Measurements from ENCODE around the gene REV3L.
"Not testable (repeated sequence)": the region's sequence is repeated elsewhere in the genome, so short reads cannot be mapped to it uniquely, and the experiment has no call there.

The REV3L gene

DNA sequence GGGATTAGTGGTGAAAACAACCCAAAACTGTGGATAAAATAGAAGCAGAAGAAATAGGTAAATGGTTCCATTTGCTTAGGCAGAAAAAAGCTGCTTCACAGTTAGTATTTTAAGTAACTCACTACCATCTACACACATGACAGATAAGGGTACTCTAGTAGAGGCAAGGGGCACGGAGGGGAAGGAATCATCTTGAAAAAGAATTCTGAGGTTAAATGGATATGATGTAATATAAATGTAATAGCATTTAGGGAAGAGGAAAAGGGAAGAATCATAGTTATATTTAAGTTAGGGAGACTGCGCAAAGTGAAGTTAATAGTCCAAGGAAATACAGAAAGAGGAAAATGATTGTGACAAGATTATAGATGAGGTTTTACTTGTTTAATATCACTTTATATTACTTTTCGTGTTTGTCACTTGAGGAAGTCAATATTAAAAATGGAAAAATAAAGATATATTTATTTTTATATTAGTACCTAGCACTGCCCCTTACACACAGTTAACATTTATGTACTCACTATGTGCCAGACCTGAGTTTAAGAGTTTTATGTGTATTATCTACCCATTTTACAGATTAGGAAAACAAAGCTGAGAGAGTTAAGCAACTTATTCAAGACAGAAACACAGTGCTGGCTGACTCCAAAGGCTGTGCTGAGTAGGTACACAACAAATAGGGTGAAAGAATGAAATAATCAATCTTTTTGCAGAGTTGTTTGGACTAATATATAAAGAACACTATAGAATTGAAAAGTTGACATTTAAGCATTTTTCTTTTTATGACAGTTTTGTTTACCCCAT, 128.1 kb downstream of the REV3L start:
- DNase-seq, result no peak

- no peak for DNase-seq
These were observed 129.0 kb downstream of the REV3L start for GRCh38 chr6:111353912-111354462.

DNA sequence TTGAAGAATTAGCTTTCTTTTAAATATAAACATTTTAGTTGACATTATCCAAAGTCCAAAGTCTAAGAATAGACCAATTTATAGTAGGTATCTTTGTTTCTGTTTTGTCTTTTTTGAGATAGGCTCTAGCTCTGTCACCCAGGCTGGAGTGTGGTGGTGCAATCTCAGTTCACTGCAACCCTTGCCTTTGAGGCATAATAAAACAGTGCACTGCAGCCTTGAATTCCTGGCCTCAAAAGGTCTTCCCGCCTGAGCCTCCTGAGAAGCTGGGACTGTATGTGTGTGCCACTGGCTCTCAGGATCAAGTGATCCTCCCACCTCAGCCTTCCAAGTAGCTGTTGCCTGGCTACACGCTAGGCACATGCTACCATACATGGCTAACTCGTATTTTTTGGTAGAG, 135.4 kb downstream of the REV3L start:
- no peak for DNase-seq

DNA sequence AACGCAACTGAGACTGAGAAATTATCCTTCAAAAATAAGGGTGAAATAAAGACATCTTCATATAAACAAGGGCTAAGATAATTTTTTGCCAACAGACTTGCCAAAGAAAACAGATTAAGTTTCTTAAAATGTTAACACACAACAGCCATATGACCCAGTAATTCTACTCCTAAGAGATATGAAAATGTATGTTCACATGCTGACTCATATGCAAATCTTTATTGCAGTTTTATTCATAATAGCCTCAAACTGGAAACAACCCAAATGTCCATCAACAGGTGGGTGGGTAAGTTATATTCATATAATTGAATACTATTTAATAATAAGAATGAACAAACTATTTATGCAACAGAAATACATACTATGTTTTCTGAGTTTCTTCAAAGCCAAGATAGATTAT, 140.1 kb downstream of the REV3L start:
- DNase-seq, result no peak

DNA sequence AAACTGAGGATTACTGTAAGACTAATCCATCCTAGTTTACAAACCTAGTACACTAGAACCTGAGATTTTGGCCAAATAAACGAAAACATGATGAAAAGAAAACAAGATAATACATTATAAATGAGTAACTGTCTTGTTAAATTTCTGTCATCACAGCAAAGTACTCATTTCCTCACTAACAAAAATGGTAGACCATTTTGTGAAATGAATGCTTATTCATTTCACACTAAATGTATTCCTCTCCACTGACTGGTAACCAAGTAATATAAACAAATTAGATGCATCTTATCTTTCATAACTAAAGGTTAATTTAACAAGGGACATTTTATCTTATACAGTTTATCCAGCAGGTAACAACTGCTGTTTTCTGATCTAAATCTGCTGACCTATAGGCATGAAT, 143.7 kb downstream of the REV3L start:
- no peak for DNase-seq

- DNase-seq, result no peak
These were observed 144.2 kb downstream of the REV3L start for GRCh38 chr6:111338843-111339242.

GRCh38 chr6:111337829-111338236, 145.2 kb downstream of the REV3L start:
- no peak for DNase-seq

GRCh38 chr6:111329882-111330633, 153.0 kb downstream of the REV3L start:
- no peak for DNase-seq

GRCh38 chr6:111326563-111326962, 156.5 kb downstream of the REV3L start:
- no peak for DNase-seq

- no peak for DNase-seq
These were observed 160.9 kb downstream of the REV3L start for GRCh38 chr6:111322145-111322544.

DNA sequence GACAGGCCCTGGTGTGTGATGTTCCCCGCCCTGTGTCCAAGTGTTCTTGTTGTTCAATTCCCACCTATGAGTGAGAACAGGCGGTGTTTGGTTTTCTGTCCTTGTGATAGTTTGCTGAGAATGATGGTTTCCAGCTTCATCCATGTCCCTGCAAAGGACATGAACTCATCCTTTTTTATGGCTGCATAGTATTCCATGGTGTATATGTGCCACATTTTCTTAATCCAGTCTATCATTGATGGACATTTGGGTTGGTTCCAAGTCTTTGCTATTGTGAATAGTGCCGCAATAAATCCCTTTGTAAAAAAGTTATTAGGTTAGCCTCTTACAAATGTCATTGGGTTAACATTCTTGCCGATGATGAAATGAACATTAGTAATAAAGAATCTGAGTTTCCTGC, 175.1 kb downstream of the REV3L start:
- DNase-seq, result not testable (repeated sequence)

DNA sequence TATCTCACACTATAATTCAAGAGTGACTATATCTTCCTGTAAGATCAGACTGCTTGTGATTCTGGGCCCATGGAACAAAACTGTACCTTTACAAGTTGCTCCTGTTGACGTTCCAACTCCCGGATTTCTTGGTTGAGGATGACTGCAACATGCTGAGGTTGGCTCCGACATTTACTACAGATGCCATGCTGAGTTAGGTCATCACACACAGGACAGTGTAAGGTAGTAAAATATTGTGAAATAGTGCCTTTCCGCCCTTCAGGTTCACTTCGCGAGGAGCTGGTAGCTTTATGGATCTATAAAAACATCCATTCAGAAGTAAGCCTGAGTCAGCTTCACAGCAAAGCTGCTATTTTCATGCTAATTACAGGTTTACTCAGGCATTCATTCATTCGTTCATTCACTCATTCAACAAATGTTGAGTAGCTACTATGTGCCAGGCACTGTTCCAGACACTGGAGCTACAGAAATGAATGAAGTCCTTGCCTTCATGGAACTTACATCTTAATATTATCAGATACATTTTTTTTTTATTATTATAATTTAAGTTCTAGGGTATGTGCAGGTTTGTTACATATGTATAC, 175.7 kb downstream of the REV3L start:
- no peak for DNase-seq

- no peak for DNase-seq
These were observed 176.7 kb downstream of the REV3L start for GRCh38 chr6:111306104-111306888.

- no peak for DNase-seq
These were observed 181.1 kb downstream of the REV3L start for GRCh38 chr6:111301946-111302345.

DNA sequence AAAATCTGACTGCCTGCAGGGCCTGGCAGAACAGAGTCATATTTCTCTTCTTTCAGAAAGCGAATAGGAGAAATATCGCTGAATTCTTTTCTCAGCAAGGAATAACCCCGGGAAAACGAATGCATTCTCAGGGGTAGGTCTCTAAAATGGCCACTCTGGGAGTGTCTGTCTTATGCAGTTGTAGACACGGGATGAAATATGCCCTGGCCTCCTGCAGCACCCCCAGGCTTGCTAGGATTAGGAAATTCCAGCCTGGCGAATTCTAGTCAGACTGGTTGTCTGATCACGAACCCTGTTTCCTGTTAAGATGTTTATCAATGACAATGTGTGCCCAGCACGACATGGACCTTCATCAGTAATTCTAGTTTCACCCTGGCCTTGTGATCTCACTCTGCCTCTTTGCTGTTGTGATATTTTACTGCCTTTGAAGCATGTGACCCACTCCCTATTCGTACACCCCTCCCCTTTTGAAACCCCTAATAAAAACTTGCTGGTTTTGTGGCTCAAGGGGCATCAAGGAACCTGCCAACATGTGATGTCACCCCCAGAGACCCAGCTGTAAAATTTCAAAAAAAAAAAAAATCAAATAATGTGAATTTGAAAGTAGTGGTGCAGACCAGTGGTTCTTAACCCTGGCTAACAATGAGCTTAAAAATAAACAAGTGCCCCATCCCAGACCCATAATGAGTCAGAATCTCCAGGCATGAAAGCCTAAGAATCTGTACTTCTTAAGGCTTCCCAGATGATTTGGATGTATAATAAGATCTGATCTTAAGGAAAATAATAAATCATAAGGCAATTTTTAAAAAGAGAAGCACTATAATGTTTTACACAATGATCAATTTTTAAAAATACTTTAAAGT, 181.8 kb downstream of the REV3L start:
- not testable (repeated sequence) for DNase-seq

DNA sequence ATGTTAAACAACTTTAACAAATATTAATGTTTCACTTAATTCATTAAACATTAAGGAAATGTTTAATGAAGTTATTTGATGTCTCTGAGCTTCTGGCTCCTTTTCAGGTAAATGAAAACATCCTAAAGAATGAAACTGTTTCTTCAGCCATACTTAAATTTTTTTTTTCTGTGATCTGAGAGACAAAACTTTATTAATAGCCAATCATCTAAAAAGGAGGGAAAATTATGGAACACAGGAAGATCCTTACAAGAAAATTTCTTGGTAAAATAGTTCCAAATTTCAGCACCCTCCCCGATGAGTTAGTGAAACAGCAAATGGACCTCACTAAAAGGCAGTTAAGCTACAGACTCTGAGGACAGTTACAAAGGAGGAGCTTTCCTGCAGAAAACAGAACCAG, 185.2 kb downstream of the REV3L start:
- no peak for DNase-seq

DNA sequence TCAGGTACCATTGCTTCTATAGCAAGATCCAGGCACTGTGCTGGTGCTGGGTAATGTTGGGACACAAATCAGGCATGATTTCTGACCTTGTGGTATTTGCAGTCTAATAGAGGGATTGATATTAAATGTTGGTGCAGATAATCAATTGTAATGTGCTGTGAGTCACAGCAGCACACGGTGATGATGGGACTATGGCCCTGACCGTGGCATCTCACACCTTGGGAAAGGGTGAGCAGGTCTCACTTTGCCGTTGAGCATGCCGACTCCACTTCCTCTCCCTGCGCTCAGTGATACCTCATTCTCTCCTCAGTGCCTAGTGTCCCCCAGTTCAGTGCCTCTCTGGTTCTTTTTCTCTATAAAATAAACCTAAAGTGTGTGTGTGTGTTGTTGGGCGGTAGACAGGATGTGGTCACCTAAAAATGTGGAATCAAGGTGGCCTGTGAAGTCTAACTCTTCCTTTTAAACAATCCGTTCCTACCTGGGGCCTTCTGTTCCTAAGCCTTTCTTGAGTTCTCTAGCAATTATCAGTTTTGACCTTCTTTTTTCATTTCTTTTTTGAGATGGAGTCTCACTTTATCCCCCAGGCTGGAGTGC, 188.5 kb downstream of the REV3L start:
- DNase-seq, result no peak

GRCh38 chr6:111291336-111292259, 191.4 kb downstream of the REV3L start:
- DNase-seq, result no peak

GRCh38 chr6:111290689-111291335, 192.2 kb downstream of the REV3L start:
- not testable (repeated sequence) for DNase-seq

GRCh38 chr6:111284356-111284755, 198.7 kb downstream of the REV3L start:
- DNase-seq, result not testable (repeated sequence)

Measured in CD4-positive, alpha-beta T cell treated with Interleukin-6 for 4 hours (primary cell).